ENCODE measurements around the gene TMEM184C. TPM values are rescaled to one million over a fixed set of nuclear protein-coding genes. Genes with fewer than 3 reads are reported as not detected.

Gene TMEM184C
- total and polyA plus RNA-seq, 10 donors, result 2.9 to 26.3 (median 22.4) TPM

Other genes with a start within 250 kb of the TMEM184C start
- gene EDNRA, start 136.3 kb upstream of the TMEM184C start, total RNA-seq, result 10 to 100 TPM in 5 of 7 donors, 1 to 10 TPM in 2; 6.2 to 21.4 (median 14.6) TPM
- gene EDNRA, start 136.3 kb upstream of the TMEM184C start, polyA plus RNA-seq, result 1 to 10 TPM; 1.0 to 1.9 (median 1.3) TPM
- 10 to 100 TPM in 1 of 7 donors, 1 to 10 TPM in 6; 7.2 to 11.2 (median 9.6) TPM for gene PRMT9, start 66.8 kb downstream of the TMEM184C start, total RNA-seq
- gene PRMT9, start 66.8 kb downstream of the TMEM184C start, polyA plus RNA-seq, result 1 to 10 TPM; 2.9 to 3.8 (median 3.1) TPM
- gene ARHGAP10, start 114.7 kb downstream of the TMEM184C start, total RNA-seq, result 10 to 100 TPM in 6 of 7 donors, 1 to 10 TPM in 1; 5.8 to 35.5 (median 18.0) TPM
- 1 to 10 TPM; 4.0 to 7.2 (median 4.8) TPM for gene ARHGAP10, start 114.7 kb downstream of the TMEM184C start, polyA plus RNA-seq